Measurements from ENCODE around the gene CCDC146.
"Not testable (repeated sequence)": the region's sequence is repeated elsewhere in the genome, so short reads cannot be mapped to it uniquely, and the experiment has no call there.

The CCDC146 gene

GRCh38 chr7:77326131-77326530 lies 203.7 kb downstream of the CCDC146 start:
- H3K27me3 ChIP-seq (replicated peaks; ENCODE audit: control insufficient read depth, insufficient read depth, low read length), result no peaks in the 10 kb centered on the region
- H3K4me3 ChIP-seq (ENCODE audit: low read length), result no peak overlapping the region
- no peak overlapping the region for H3K9ac ChIP-seq (ENCODE audit: low read length)
- H3K4me1 ChIP-seq (ENCODE audit: control insufficient read depth, insufficient read depth, low read length), result peaks cover 48% of the 10 kb centered on the region
- H3K36me3 ChIP-seq (ENCODE audit: control insufficient read depth, insufficient read depth, low read length, severe bottlenecking), result no peaks in the 10 kb centered on the region
- H3K9me3 ChIP-seq (ENCODE audit: control insufficient read depth, low read length), result no peaks in the 10 kb centered on the region
- no peak for DNase-seq (ENCODE audit: low read depth)

- H3K9me3 ChIP-seq (ENCODE audit: control insufficient read depth, low read length), result no peaks in the 10 kb centered on the region
- no peaks in the 10 kb centered on the region for H3K27me3 ChIP-seq (replicated peaks; ENCODE audit: control insufficient read depth, insufficient read depth, low read length)
- no peaks in the 10 kb centered on the region for H3K36me3 ChIP-seq (ENCODE audit: control insufficient read depth, insufficient read depth, low read length, severe bottlenecking)
- no peak overlapping the region for H3K4me3 ChIP-seq (ENCODE audit: low read length)
- peak; percentile 81 for DNase-seq (ENCODE audit: low read depth)
- H3K9ac ChIP-seq (ENCODE audit: low read length), result peak overlapping the region; percentile 81
- H3K4me1 ChIP-seq (ENCODE audit: control insufficient read depth, insufficient read depth, low read length), result peaks cover 56% of the 10 kb centered on the region
Measured at GRCh38 chr7:77327067-77327931, 204.9 kb downstream of the CCDC146 start.

- Histone ChIP-seq H3K9ac (ENCODE audit: low read length) (peak overlapping the region; percentile 81), H3K4me3 (ENCODE audit: low read length) (peak overlapping the region; percentile 70), H3K27me3 (replicated peaks; ENCODE audit: control insufficient read depth, insufficient read depth, low read length) (no peaks in the 10 kb centered on the region), H3K4me1 (ENCODE audit: control insufficient read depth, insufficient read depth, low read length) (peaks cover 56% of the 10 kb centered on the region), H3K9me3 (ENCODE audit: control insufficient read depth, low read length) (no peaks in the 10 kb centered on the region), H3K36me3 (ENCODE audit: control insufficient read depth, insufficient read depth, low read length, severe bottlenecking) (no peaks in the 10 kb centered on the region)
- peak; percentile 27 for DNase-seq (ENCODE audit: low read depth)
Measured at GRCh38 chr7:77327932-77328628, 205.7 kb downstream of the CCDC146 start.

- no peaks in the 10 kb centered on the region for H3K27me3 ChIP-seq (replicated peaks; ENCODE audit: control insufficient read depth, insufficient read depth, low read length)
- no peaks in the 10 kb centered on the region for H3K36me3 ChIP-seq (ENCODE audit: control insufficient read depth, insufficient read depth, low read length, severe bottlenecking)
- DNase-seq (ENCODE audit: low read depth), result peak; percentile 54
- peaks cover 56% of the 10 kb centered on the region for H3K4me1 ChIP-seq (ENCODE audit: control insufficient read depth, insufficient read depth, low read length)
- H3K9me3 ChIP-seq (ENCODE audit: control insufficient read depth, low read length), result no peaks in the 10 kb centered on the region
- H3K4me3 ChIP-seq (ENCODE audit: low read length), result peak overlapping the region; percentile 70
- peak overlapping the region; percentile 81 for H3K9ac ChIP-seq (ENCODE audit: low read length)
Measured at GRCh38 chr7:77328669-77329068, 206.3 kb downstream of the CCDC146 start.

- Histone ChIP-seq H3K27me3 (replicated peaks; ENCODE audit: control insufficient read depth, insufficient read depth, low read length) (no peaks in the 10 kb centered on the region), H3K4me3 (ENCODE audit: low read length) (no peak overlapping the region), H3K9me3 (ENCODE audit: control insufficient read depth, low read length) (no peaks in the 10 kb centered on the region), H3K36me3 (ENCODE audit: control insufficient read depth, insufficient read depth, low read length, severe bottlenecking) (no peaks in the 10 kb centered on the region), H3K9ac (ENCODE audit: low read length) (no peak overlapping the region), H3K4me1 (ENCODE audit: control insufficient read depth, insufficient read depth, low read length) (peaks cover 56% of the 10 kb centered on the region)
- no peak for DNase-seq (ENCODE audit: low read depth)
Measured at GRCh38 chr7:77329466-77330168, 207.2 kb downstream of the CCDC146 start.

GRCh38 chr7:77330169-77330882 lies 207.9 kb downstream of the CCDC146 start:
- H3K36me3 ChIP-seq (ENCODE audit: control insufficient read depth, insufficient read depth, low read length, severe bottlenecking), result no peaks in the 10 kb centered on the region
- H3K27me3 ChIP-seq (replicated peaks; ENCODE audit: control insufficient read depth, insufficient read depth, low read length), result no peaks in the 10 kb centered on the region
- DNase-seq (ENCODE audit: low read depth), result no peak

GRCh38 chr7:77331938-77332695 lies 209.7 kb downstream of the CCDC146 start:
- Histone ChIP-seq H3K4me1 (ENCODE audit: control insufficient read depth, insufficient read depth, low read length) (peaks cover 48% of the 10 kb centered on the region), H3K4me3 (ENCODE audit: low read length) (no peak overlapping the region), H3K36me3 (ENCODE audit: control insufficient read depth, insufficient read depth, low read length, severe bottlenecking) (no peaks in the 10 kb centered on the region), H3K9me3 (ENCODE audit: control insufficient read depth, low read length) (no peaks in the 10 kb centered on the region), H3K27me3 (replicated peaks; ENCODE audit: control insufficient read depth, insufficient read depth, low read length) (no peaks in the 10 kb centered on the region), H3K9ac (ENCODE audit: low read length) (no peak overlapping the region)
- peak; percentile 92 for DNase-seq (ENCODE audit: low read depth)

More at GRCh38 chr7:77330169-77330882, 207.9 kb downstream of the CCDC146 start:
- Histone ChIP-seq H3K9me3 (ENCODE audit: control insufficient read depth, low read length) (no peaks in the 10 kb centered on the region), H3K4me1 (ENCODE audit: control insufficient read depth, insufficient read depth, low read length) (peaks cover 59% of the 10 kb centered on the region), H3K9ac (ENCODE audit: low read length) (no peak overlapping the region), H3K4me3 (ENCODE audit: low read length) (no peak overlapping the region)

GRCh38 chr7:77334039-77334438 lies 211.6 kb downstream of the CCDC146 start:
- H3K4me1 ChIP-seq (ENCODE audit: control insufficient read depth, insufficient read depth, low read length), result peaks cover 38% of the 10 kb centered on the region
- not testable (repeated sequence) for DNase-seq (ENCODE audit: low read depth); H3K9ac ChIP-seq (ENCODE audit: low read length); H3K36me3 ChIP-seq (ENCODE audit: control insufficient read depth, insufficient read depth, low read length, severe bottlenecking); H3K27me3 ChIP-seq (replicated peaks; ENCODE audit: control insufficient read depth, insufficient read depth, low read length); H3K9me3 ChIP-seq (ENCODE audit: control insufficient read depth, low read length); H3K4me3 ChIP-seq (ENCODE audit: low read length)

GRCh38 chr7:77335581-77335980 lies 213.2 kb downstream of the CCDC146 start:
- H3K36me3 ChIP-seq (ENCODE audit: control insufficient read depth, insufficient read depth, low read length, severe bottlenecking), result no peaks in the 10 kb centered on the region
- H3K4me1 ChIP-seq (ENCODE audit: control insufficient read depth, insufficient read depth, low read length), result peaks cover 33% of the 10 kb centered on the region
- no peaks in the 10 kb centered on the region for H3K27me3 ChIP-seq (replicated peaks; ENCODE audit: control insufficient read depth, insufficient read depth, low read length)
- H3K4me3 ChIP-seq (ENCODE audit: low read length), result no peak overlapping the region
- no peaks in the 10 kb centered on the region for H3K9me3 ChIP-seq (ENCODE audit: control insufficient read depth, low read length)
- DNase-seq (ENCODE audit: low read depth), result peak; percentile 33
- H3K9ac ChIP-seq (ENCODE audit: low read length), result no peak overlapping the region

GRCh38 chr7:77337456-77337990 lies 215.1 kb downstream of the CCDC146 start:
- Histone ChIP-seq H3K9ac (ENCODE audit: low read length) (no peak overlapping the region), H3K4me1 (ENCODE audit: control insufficient read depth, insufficient read depth, low read length) (peaks cover 20% of the 10 kb centered on the region), H3K36me3 (ENCODE audit: control insufficient read depth, insufficient read depth, low read length, severe bottlenecking) (no peaks in the 10 kb centered on the region), H3K9me3 (ENCODE audit: control insufficient read depth, low read length) (no peaks in the 10 kb centered on the region), H3K4me3 (ENCODE audit: low read length) (no peak overlapping the region), H3K27me3 (replicated peaks; ENCODE audit: control insufficient read depth, insufficient read depth, low read length) (no peaks in the 10 kb centered on the region)
- DNase-seq (ENCODE audit: low read depth), result no peak

Measured in adipocyte (in vitro differentiated cells).